ENCODE data around the gene CCDC182.

The CCDC182 gene

GRCh38 chr17:57726213-57726790, 18.8 kb downstream of the CCDC182 start:
- no peak for DNase-seq

GRCh38 chr17:57724729-57725125, 20.4 kb downstream of the CCDC182 start:
- DNase-seq: no peak

- no peak for DNase-seq
Observed at GRCh38 chr17:57724026-57724728, 20.9 kb downstream of the CCDC182 start.

- DNase-seq: no peak
Observed at GRCh38 chr17:57723427-57724025, 21.6 kb downstream of the CCDC182 start.

GRCh38 chr17:57722704-57723043, 22.4 kb downstream of the CCDC182 start:
- DNase-seq: no peak

- peak; percentile 13 for DNase-seq
Observed at GRCh38 chr17:57721967-57722703, 23.0 kb downstream of the CCDC182 start.

- no peak for DNase-seq
Observed at GRCh38 chr17:57720386-57721035, 24.6 kb downstream of the CCDC182 start.

- DNase-seq: no peak
Observed at GRCh38 chr17:57718878-57719277, 26.2 kb downstream of the CCDC182 start.

- DNase-seq: no peak
Observed at GRCh38 chr17:57715981-57716380, 29.1 kb downstream of the CCDC182 start.

- DNase-seq: no peak
Observed at GRCh38 chr17:57714665-57715180, 30.4 kb downstream of the CCDC182 start.

GRCh38 chr17:57713140-57713539, 32.0 kb downstream of the CCDC182 start:
- DNase-seq: peak; percentile 41

- DNase-seq: peak; percentile 46
Observed at GRCh38 chr17:57708410-57708809, 36.7 kb downstream of the CCDC182 start.

- no peak for DNase-seq
Observed at GRCh38 chr17:57707892-57708291, 37.2 kb downstream of the CCDC182 start.

- peak; percentile 52 for DNase-seq
Observed at GRCh38 chr17:57706761-57707160, 38.3 kb downstream of the CCDC182 start.

GRCh38 chr17:57705921-57706695, 39.0 kb downstream of the CCDC182 start:
- peak; percentile 57 for DNase-seq

GRCh38 chr17:57704448-57704847, 40.7 kb downstream of the CCDC182 start:
- no peak for DNase-seq

- no peak for DNase-seq
Observed at GRCh38 chr17:57703273-57703672, 41.8 kb downstream of the CCDC182 start.

GRCh38 chr17:57701124-57701523, 44.0 kb downstream of the CCDC182 start:
- DNase-seq: no peak

GRCh38 chr17:57699751-57700219, 45.3 kb downstream of the CCDC182 start:
- DNase-seq: no peak

- DNase-seq: no peak
Observed at GRCh38 chr17:57697891-57698711, 47.0 kb downstream of the CCDC182 start.

- DNase-seq: no peak
Observed at GRCh38 chr17:57697197-57697596, 47.9 kb downstream of the CCDC182 start.

Measured in activated CD8-positive, alpha-beta memory T cell treated with anti-CD3 and anti-CD28 coated beads for 24 hours (primary cell).